IMR-90 (cell line): ENCODE data around the gene OR51I2. TPM values are rescaled to one million over a fixed set of nuclear protein-coding genes. Genes with fewer than 3 reads are reported as not detected.

Source experiments
- ATAC-seq: fragments of 200-7000 bp; cut with Tn5 transposase; 2 replicates; pipeline ENCODE4 v1.9.1; 2020; ENCODE audit warnings: low read depth, mild to moderate bottlenecking, moderate library complexity
- BruUV-seq: library from RNA; stranded (reverse); fragments of 400-500 nt; replicated peaks from 2 replicates; lab custom pipeline; 2021; lab: Mats Ljungman, UMichigan
- CTCF ChIA-PET: fragments of 300-600 bp; formaldehyde crosslinking; extraction: SDS; loops from one replicate; lab custom pipeline; 2021; ENCODE audit warnings: antibody characterized with exemption; lab: Yijun Ruan, JAX
- POLR2A ChIA-PET: fragments of 300-600 bp; sonication (Branson Sonifier 250); formaldehyde crosslinking; loops from one replicate; lab custom pipeline; 2022; ENCODE audit warnings: antibody characterized with exemption; ENCODE audit not compliant: unreplicated experiment; lab: Charles Lee
- DNase-seq: peaks from one replicate; pipeline ENCODE4 v3.0.0; 2013
- H2AFZ ChIP-seq: replicated peaks from 2 replicates; pipeline ENCODE3; 2013; ENCODE audit warnings: low read length, mild to moderate bottlenecking; ENCODE audit not compliant: poor library complexity
- H2AK5ac ChIP-seq: 2 replicates; pipeline ENCODE4 v1.6.1; 2013; ENCODE audit warnings: low read depth, low read length, inconsistent platforms
- H2AK9ac ChIP-seq: replicated peaks from 2 replicates; pipeline ENCODE3; 2013; ENCODE audit warnings: mild to moderate bottlenecking, low read depth, low read length, moderate library complexity; ENCODE audit not compliant: poor library complexity
- H2BK120ac ChIP-seq: 2 replicates; pipeline ENCODE4 v1.6.1; 2013; ENCODE audit warnings: low read depth, low read length, inconsistent platforms
- H2BK15ac ChIP-seq: 3 replicates; pipeline ENCODE4 v1.6.1; 2013; ENCODE audit warnings: low read depth, low read length, inconsistent platforms
- H2BK20ac ChIP-seq: 2 replicates; pipeline ENCODE4 v1.6.1; 2013; ENCODE audit warnings: low read depth, mild to moderate bottlenecking, inconsistent platforms, low read length, moderate library complexity
- H2BK5ac ChIP-seq: 2 replicates; pipeline ENCODE4 v1.6.1; 2013; ENCODE audit warnings: mild to moderate bottlenecking, low read depth, low read length, inconsistent platforms; ENCODE audit not compliant: poor library complexity, severe bottlenecking
- H3K14ac ChIP-seq: replicated peaks from 2 replicates; pipeline ENCODE4 v1.6.1; 2013; ENCODE audit warnings: low read depth, low read length, inconsistent platforms
- H3K18ac ChIP-seq: 2 replicates; pipeline ENCODE4 v1.6.1; 2013; ENCODE audit warnings: low read depth, low read length, control low read depth
- H3K23ac ChIP-seq: 2 replicates; pipeline ENCODE4 v1.6.1; 2013; ENCODE audit warnings: low read depth, low read length, inconsistent platforms
- H3K27ac ChIP-seq: 2 replicates; pipeline ENCODE4 v1.5.1; 2013; ENCODE audit warnings: mild to moderate bottlenecking, control low read depth, low read length; ENCODE audit not compliant: insufficient read depth
- H3K27me3 ChIP-seq: 2 replicates; pipeline ENCODE4 v1.6.1; 2013; ENCODE audit warnings: low read length; ENCODE audit not compliant: control insufficient read depth, insufficient read depth
- H3K36me3 ChIP-seq: 2 replicates; pipeline ENCODE4 v1.6.1; 2013; ENCODE audit warnings: low read length, mixed read lengths; ENCODE audit not compliant: control insufficient read depth, insufficient read depth
- H3K4ac ChIP-seq: 2 replicates; pipeline ENCODE4 v1.6.1; 2013; ENCODE audit warnings: low read depth, low read length, inconsistent platforms
- H3K4me1 ChIP-seq: 2 replicates; pipeline ENCODE4 v1.6.1; 2013; ENCODE audit warnings: low read length, mixed read lengths; ENCODE audit not compliant: control insufficient read depth, insufficient read depth
- H3K4me2 ChIP-seq: 2 replicates; pipeline ENCODE4 v1.6.1; 2013; ENCODE audit warnings: low read depth, mild to moderate bottlenecking, control low read depth, low read length, moderate library complexity
- H3K4me3 ChIP-seq: 2 replicates; pipeline ENCODE4 v1.5.1; 2013; ENCODE audit warnings: low read depth, mild to moderate bottlenecking, control low read depth, low read length, moderate library complexity; ENCODE audit not compliant: insufficient read depth
- H3K56ac ChIP-seq: 2 replicates; pipeline ENCODE4 v1.6.1; 2013; ENCODE audit warnings: low read length, inconsistent platforms; ENCODE audit not compliant: insufficient read depth; ENCODE audit errors: extremely low read depth
- H3K79me1 ChIP-seq, 2 experiments: 2 replicates each; pipeline ENCODE4 v1.6.1; 2013; ENCODE audit warnings: low read length in 2 of 2, inconsistent platforms in 1 of 2, low read depth in 1 of 2
- H3K9ac ChIP-seq: 2 replicates; pipeline ENCODE4 v1.6.1; 2013; ENCODE audit warnings: low read depth, low read length, control low read depth
- H3K9me1 ChIP-seq: 2 replicates; pipeline ENCODE4 v1.6.1; 2013; ENCODE audit warnings: low read length, inconsistent platforms; ENCODE audit not compliant: insufficient read depth
- H3K9me3 ChIP-seq: 2 replicates; pipeline ENCODE4 v1.6.1; 2013; ENCODE audit warnings: low read length; ENCODE audit not compliant: control insufficient read depth, insufficient read depth
- H4K20me1 ChIP-seq: 2 replicates; pipeline ENCODE4 v1.6.1; 2013; ENCODE audit warnings: low read length, inconsistent platforms; ENCODE audit not compliant: insufficient read depth
- H4K5ac ChIP-seq: 2 replicates; pipeline ENCODE4 v1.6.1; 2013; ENCODE audit warnings: mild to moderate bottlenecking, low read depth, low read length, control low read depth
- H4K8ac ChIP-seq, 2 experiments: 2 replicates each; pipeline ENCODE4 v1.6.1; 2013; ENCODE audit warnings: low read depth in 2 of 2, low read length in 2 of 2, control low read depth in 1 of 2, inconsistent platforms in 1 of 2
- H4K91ac ChIP-seq: 2 replicates; pipeline ENCODE4 v1.6.1; 2013; ENCODE audit warnings: low read depth, low read length, inconsistent platforms; ENCODE audit not compliant: insufficient read depth
- BHLHE40 ChIP-seq: fragments of 150-350 bp; IDR thresholded peaks from 2 replicates; pipeline ENCODE4 v1.6.1; 2016; ENCODE audit warnings: mild to moderate bottlenecking, low read depth, low read length
- CEBPB ChIP-seq: IDR thresholded peaks from 2 replicates; pipeline ENCODE4 v1.6.1; 2012; ENCODE audit warnings: low read depth, low read length, improper control_type of control experiment
- CTCF ChIP-seq: conservative IDR thresholded peaks from 2 replicates; pipeline ENCODE4 v1.5.1; 2012; ENCODE audit warnings: mild to moderate bottlenecking, low read depth, low read length, improper control_type of control experiment
- FOS ChIP-seq: fragments of 150-350 bp; IDR thresholded peaks from 2 replicates; pipeline ENCODE4 v1.6.1; 2016; ENCODE audit warnings: low read depth, low read length
- MXI1 ChIP-seq: IDR thresholded peaks from 2 replicates; pipeline ENCODE4 v1.6.1; 2012; ENCODE audit warnings: low read depth, mild to moderate bottlenecking, low read length, moderate library complexity, borderline replicate concordance
- RAD21 ChIP-seq: IDR thresholded peaks from 2 replicates; pipeline ENCODE4 v1.6.1; 2012; ENCODE audit warnings: low read length, improper control_type of control experiment
- RCOR1 ChIP-seq: IDR thresholded peaks from 2 replicates; pipeline ENCODE4 v1.6.1; 2012; ENCODE audit warnings: mild to moderate bottlenecking, low read length, improper control_type of control experiment; ENCODE audit not compliant: insufficient replicate concordance
- USF2 ChIP-seq: fragments of 150-350 bp; IDR thresholded peaks from 2 replicates; pipeline ENCODE4 v1.6.1; 2017; ENCODE audit warnings: mild to moderate bottlenecking, antibody characterized with exemption, low read length, low read depth
- dilution Hi-C: fragments of 300-500 bp; cut with HindIII; formaldehyde crosslinking; loops from one replicate; pipeline ENCODE4 v1.14.3; 2018; ENCODE audit warnings: low sequenced_read_pairs; ENCODE audit not compliant: unreplicated experiment
- in situ Hi-C: fragments of 300-500 bp; cut with MboI; formaldehyde crosslinking; loops from 3 replicates; pipeline ENCODE4 v1.14.3; 2019; ENCODE audit warnings: low sequenced_read_pairs, inconsistent platforms, mixed read lengths
- intact Hi-C: fragments of 100-400 bp; cut with micrococcal nuclease; formaldehyde crosslinking; loops from 2 replicates; pipeline ENCODE4 v1.10.0; 2022
- polyA plus RNA-seq, 3 experiments: library from polyadenylated mRNA; depleted of rRNA; stranded (reverse); fragments of >200 nt; gene quantifications; 2 replicates each; pipeline ENCODE4 v1.2.3, GENCODE V29; 2012; ENCODE audit warnings: low replicate concordance in 1 of 3
- total RNA-seq: library from RNA; depleted of rRNA; stranded (reverse); fragments of >200 nt; gene quantifications from 2 replicates; pipeline ENCODE4 v1.2.3, GENCODE V29; 2012

Gene OR51I2
- total and polyA plus RNA-seq, 2 of the 4 experiments (the other 2 are of a cell fraction): not detected

GRCh38 chr11:5488385-5488784, 39.3 kb downstream of the OR51I2 start, which contains the start of gene OR52D1:
TSS of gene OR52D1 (plus strand) at chr11:5488685. CDS start at chr11:5488707, 22 bp downstream.
- ATAC-seq (no peak), DNase-seq (no peak)
- no peak within 1 kb of the TSS for H2AK5ac ChIP-seq
- no peak within 1 kb of the TSS for H4K5ac ChIP-seq
- H2BK120ac ChIP-seq: no peak within 1 kb of the TSS
- H4K20me1 ChIP-seq: no peaks in the 10 kb centered on the region
- no peak within 1 kb of the TSS for H4K91ac ChIP-seq
- ChIA-PET POLR2A (no interaction called here), CTCF (interaction anchor here (0.6 kb wide), 1 partner anchor 30 kb away, joined by 3 read pairs; no protein-coding TSS in a partner anchor)
- intact Hi-C loops: no loop called here
- H2BK15ac ChIP-seq: no peak within 1 kb of the TSS
- no peak within 1 kb of the TSS for H2AFZ ChIP-seq
- no peak within 1 kb of the TSS for H3K4me2 ChIP-seq
- H3K36me3 ChIP-seq: no peaks in the 10 kb centered on the region
- no peak within 1 kb of the TSS for H2BK5ac ChIP-seq
- H3K4me3 ChIP-seq: no peak within 1 kb of the TSS
- TF ChIP-seq CEBPB (no peak), FOS (no peak), RAD21 (no peak), MXI1 (no peak), BHLHE40 (no peak), CTCF (no peak), RCOR1 (no peak), USF2 (no peak)
- H4K8ac ChIP-seq: no peak within 1 kb of the TSS
- no peaks in the 10 kb centered on the region for H3K9me1 ChIP-seq
- no peak within 1 kb of the TSS for H3K4ac ChIP-seq
- H3K4me1 ChIP-seq: no peaks in the 10 kb centered on the region
- H3K9ac ChIP-seq: no peak within 1 kb of the TSS
- H3K14ac ChIP-seq: no peak within 1 kb of the TSS
- no peak within 1 kb of the TSS for H2AK9ac ChIP-seq
- in situ Hi-C loops: no loop called here
- H3K27me3 ChIP-seq: no peaks in the 10 kb centered on the region
- dilution Hi-C loops: no loop called here
- no peak within 1 kb of the TSS for H3K18ac ChIP-seq
- H2BK20ac ChIP-seq: no peak within 1 kb of the TSS
- no peak within 1 kb of the TSS for H3K23ac ChIP-seq
- no peak within 1 kb of the TSS for H3K56ac ChIP-seq
- H3K79me1 ChIP-seq: no peaks in the 10 kb centered on the region
- H3K9me3 ChIP-seq: no peaks in the 10 kb centered on the region
- no peak within 1 kb of the TSS for H3K27ac ChIP-seq
- BruUV-seq: no TSS peak
